Hepatocyte (in vitro differentiated cells): ENCODE results near the gene PTRH1. TPM values are rescaled to one million over a fixed set of nuclear protein-coding genes. Genes with fewer than 3 reads are reported as not detected.

Experiments
- DNase-seq: peaks from one replicate; pipeline ENCODE4 v3.0.0-alpha.2; 2016; ENCODE audit warnings: low spot score
- H2AFZ ChIP-seq: fragments of 200-600 bp; sonication (generic); 2 replicates; pipeline ENCODE4 v1.6.0; 2016; ENCODE audit warnings: antibody characterized with exemption, mild to moderate bottlenecking
- H3K27ac ChIP-seq: fragments of 200-600 bp; sonication (generic); 2 replicates; pipeline ENCODE4 v1.5.1; 2016; ENCODE audit warnings: mild to moderate bottlenecking
- H3K27me3 ChIP-seq: fragments of 200-600 bp; sonication (generic); 2 replicates; pipeline ENCODE4 v1.6.1; 2016
- H3K36me3 ChIP-seq: fragments of 200-600 bp; sonication (generic); replicated peaks from 2 replicates; pipeline ENCODE4 v1.5.1; 2016; ENCODE audit warnings: low read depth; ENCODE audit not compliant: insufficient read depth
- H3K4me1 ChIP-seq: fragments of 200-600 bp; sonication (generic); 2 replicates; pipeline ENCODE4 v1.5.1; 2016; ENCODE audit warnings: mild to moderate bottlenecking, moderate library complexity; ENCODE audit not compliant: insufficient read depth
- H3K4me2 ChIP-seq: fragments of 200-600 bp; sonication (generic); 2 replicates; pipeline ENCODE4 v1.6.0; 2016
- H3K4me3 ChIP-seq: fragments of 200-600 bp; sonication (generic); 2 replicates; pipeline ENCODE4 v1.5.1; 2016; ENCODE audit warnings: mild to moderate bottlenecking
- H3K79me2 ChIP-seq: fragments of 200-600 bp; sonication (generic); 2 replicates; pipeline ENCODE4 v1.6.0; 2017; ENCODE audit warnings: mild to moderate bottlenecking
- H3K9me2 ChIP-seq: fragments of 200-600 bp; sonication (generic); replicated peaks from 2 replicates; pipeline ENCODE4 v1.6.0; 2017; ENCODE audit warnings: mild to moderate bottlenecking; ENCODE audit not compliant: insufficient read depth
- H3K9me3 ChIP-seq: fragments of 200-600 bp; sonication (generic); 2 replicates; pipeline ENCODE4 v1.5.1; 2016; ENCODE audit warnings: low read depth, mild to moderate bottlenecking
- H4K20me1 ChIP-seq: fragments of 200-600 bp; sonication (generic); 2 replicates; pipeline ENCODE4 v1.6.0; 2016; ENCODE audit warnings: mild to moderate bottlenecking; ENCODE audit not compliant: insufficient read depth, poor library complexity, severe bottlenecking
- EZH2 ChIP-seq: fragments of 200-600 bp; sonication (generic); IDR thresholded peaks from 2 replicates; pipeline ENCODE4 v1.6.1; 2016; ENCODE audit warnings: antibody characterized with exemption, mild to moderate bottlenecking, borderline replicate concordance
- EZH2phosphoT487 ChIP-seq: fragments of 200-600 bp; sonication (generic); IDR thresholded peaks from one replicate; pipeline ENCODE4 v1.6.1; 2018; ENCODE audit warnings: antibody characterized with exemption, mild to moderate bottlenecking, low read depth, moderate library complexity; ENCODE audit not compliant: unreplicated experiment, severe bottlenecking
- WGBS: methylation state at CpG from one replicate; pipeline ENCODE4 v1.1.6; 2016; ENCODE audit warnings: low lambda C conversion rate; ENCODE audit errors: missing lambda C conversion rate; 5-methylcytosine and 5-hydroxymethylcytosine counted together
- polyA plus RNA-seq: library from polyadenylated mRNA; unstranded; fragments of >200 nt; fragmentation: Nextera tagmentation; extraction: Ambion mirVana; gene quantifications from 2 replicates; pipeline ENCODE4 v1.2.1, GENCODE V29; 2016
- total RNA-seq: library from RNA; depleted of rRNA; stranded (reverse); fragments of >200 nt; gene quantifications from 2 replicates; pipeline ENCODE4 v1.2.3, GENCODE V29; 2014
- TF ChIP-seq, protein P1 (sequence below): fragments of 200-600 bp; sonication (generic); IDR thresholded peaks from 2 replicates; pipeline ENCODE4 v1.5.1; 2016; ENCODE audit warnings: antibody characterized with exemption, mild to moderate bottlenecking; ENCODE audit not compliant: poor library complexity

The PTRH1 gene
- total and polyA plus RNA-seq, 2 experiments from 2014 or later: 13.5 to 25.9 TPM

DNA sequence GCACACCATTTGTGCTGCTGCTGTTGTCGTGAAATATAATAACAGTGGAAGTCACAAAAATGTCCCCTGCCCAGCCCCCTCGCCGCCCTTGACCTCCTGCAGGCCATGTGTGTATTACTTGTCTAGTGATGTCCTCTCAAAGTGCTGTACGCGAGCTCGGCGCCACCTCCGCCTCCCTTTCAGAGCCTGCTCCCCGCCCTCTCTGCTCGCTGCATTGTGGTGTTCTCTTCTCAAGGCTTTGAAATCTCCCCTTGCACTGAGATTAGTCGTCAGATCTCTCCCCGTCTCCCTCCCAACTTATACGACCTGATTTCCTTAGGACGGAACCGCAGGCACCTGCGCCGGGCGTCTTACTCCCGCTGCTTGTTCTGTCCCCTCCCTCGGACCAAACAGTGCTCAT is 23.4 kb downstream of the PTRH1 start:
- WGBS: 86% methylated on average over 20 of the region's 20 CpGs
- H3K36me3 ChIP-seq: no peaks in the 10 kb centered on the region

DNA sequence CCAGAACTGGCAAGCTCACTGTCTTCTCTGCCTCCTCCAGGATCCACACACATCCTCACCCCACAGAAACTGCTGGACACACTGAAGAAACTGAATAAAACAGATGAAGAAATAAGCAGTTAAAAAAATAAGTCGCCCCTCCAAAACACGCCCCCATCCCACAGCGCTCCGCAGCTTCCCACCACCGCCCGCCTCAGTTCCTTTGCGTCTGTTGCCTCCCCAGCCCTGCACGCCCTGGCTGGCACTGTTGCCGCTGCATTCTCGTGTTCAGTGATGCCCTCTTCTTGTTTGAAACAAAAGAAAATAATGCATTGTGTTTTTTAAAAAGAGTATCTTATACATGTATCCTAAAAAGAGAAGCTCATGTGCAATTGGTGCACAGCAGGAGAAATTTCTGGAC is 24.7 kb downstream of the PTRH1 start:
- Histone ChIP-seq H3K4me2 (no peak overlapping the region), H2AFZ (no peak overlapping the region), H3K4me3 (no peak overlapping the region), H3K27me3 (no peaks in the 10 kb centered on the region), H4K20me1 (no peaks in the 10 kb centered on the region), H3K27ac (no peak overlapping the region), H3K36me3 (no peaks in the 10 kb centered on the region), H3K9me3 (no peaks in the 10 kb centered on the region), H3K9me2 (no peaks in the 10 kb centered on the region), H3K79me2 (no peaks in the 10 kb centered on the region), H3K4me1 (no peaks in the 10 kb centered on the region)
- TF ChIP-seq EZH2 (no peak), EZH2phosphoT487 (no peak)
- TF ChIP-seq, protein P1, sequence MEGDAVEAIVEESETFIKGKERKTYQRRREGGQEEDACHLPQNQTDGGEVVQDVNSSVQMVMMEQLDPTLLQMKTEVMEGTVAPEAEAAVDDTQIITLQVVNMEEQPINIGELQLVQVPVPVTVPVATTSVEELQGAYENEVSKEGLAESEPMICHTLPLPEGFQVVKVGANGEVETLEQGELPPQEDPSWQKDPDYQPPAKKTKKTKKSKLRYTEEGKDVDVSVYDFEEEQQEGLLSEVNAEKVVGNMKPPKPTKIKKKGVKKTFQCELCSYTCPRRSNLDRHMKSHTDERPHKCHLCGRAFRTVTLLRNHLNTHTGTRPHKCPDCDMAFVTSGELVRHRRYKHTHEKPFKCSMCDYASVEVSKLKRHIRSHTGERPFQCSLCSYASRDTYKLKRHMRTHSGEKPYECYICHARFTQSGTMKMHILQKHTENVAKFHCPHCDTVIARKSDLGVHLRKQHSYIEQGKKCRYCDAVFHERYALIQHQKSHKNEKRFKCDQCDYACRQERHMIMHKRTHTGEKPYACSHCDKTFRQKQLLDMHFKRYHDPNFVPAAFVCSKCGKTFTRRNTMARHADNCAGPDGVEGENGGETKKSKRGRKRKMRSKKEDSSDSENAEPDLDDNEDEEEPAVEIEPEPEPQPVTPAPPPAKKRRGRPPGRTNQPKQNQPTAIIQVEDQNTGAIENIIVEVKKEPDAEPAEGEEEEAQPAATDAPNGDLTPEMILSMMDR: no peak
- WGBS: 98% methylated on average over 10 of the region's 10 CpGs
- DNase-seq: no peak

More for the DNA sequence above, 23.4 kb downstream of the PTRH1 start:
- Histone ChIP-seq H3K27ac (no peak overlapping the region), H3K9me3 (no peaks in the 10 kb centered on the region), H3K4me2 (no peak overlapping the region), H4K20me1 (no peaks in the 10 kb centered on the region), H3K4me3 (no peak overlapping the region), H3K9me2 (no peaks in the 10 kb centered on the region), H3K79me2 (no peaks in the 10 kb centered on the region), H3K27me3 (no peaks in the 10 kb centered on the region), H2AFZ (no peak overlapping the region), H3K4me1 (no peaks in the 10 kb centered on the region)
- DNase-seq: no peak
- TF ChIP-seq EZH2phosphoT487: no peak
- TF ChIP-seq, protein P1: no peak
- no peak for TF ChIP-seq EZH2

DNA sequence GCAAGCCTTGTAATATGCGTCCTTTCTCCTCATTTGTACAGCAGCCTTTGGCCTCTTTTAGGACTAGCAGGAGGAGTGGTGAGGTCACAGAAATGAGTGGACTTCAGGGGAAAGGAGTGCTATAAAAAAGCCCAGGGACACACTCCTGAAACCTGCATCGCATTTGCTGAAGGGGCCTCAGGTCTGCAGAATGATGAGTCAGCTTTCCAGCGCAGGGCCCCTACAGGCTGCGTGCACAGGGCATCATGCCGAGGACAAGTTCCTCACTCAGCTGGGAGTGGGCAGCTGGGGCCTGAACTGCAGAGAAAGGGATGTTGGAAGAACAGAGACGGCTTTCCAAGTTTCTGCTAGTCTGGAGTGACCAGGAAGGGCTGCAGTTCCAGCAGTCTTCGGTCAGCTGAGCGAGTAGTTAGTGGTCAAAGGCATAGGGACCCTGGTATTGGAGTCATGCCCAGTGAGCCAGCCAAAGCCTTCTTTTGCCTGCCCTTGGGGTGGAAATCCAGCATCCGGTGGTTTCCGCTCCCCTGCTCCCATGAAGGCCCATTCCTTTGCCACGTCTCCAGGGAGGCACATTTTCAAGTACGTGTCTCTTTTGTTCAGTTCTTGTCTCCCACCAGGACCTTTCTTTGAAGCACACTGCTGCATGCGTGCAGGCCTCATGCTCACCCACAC is 26.0 kb downstream of the PTRH1 start:
- no peaks in the 10 kb centered on the region for H3K36me3 ChIP-seq
- H3K4me2 ChIP-seq: no peak overlapping the region
- H3K27me3 ChIP-seq: no peaks in the 10 kb centered on the region
- H3K9me2 ChIP-seq: no peaks in the 10 kb centered on the region
- H3K27ac ChIP-seq: no peak overlapping the region
- no peaks in the 10 kb centered on the region for H3K79me2 ChIP-seq
- H3K9me3 ChIP-seq: no peaks in the 10 kb centered on the region
- TF ChIP-seq EZH2phosphoT487 (no peak), EZH2 (no peak)
- TF ChIP-seq, protein P1: no peak
- no peak for DNase-seq
- no peak overlapping the region for H2AFZ ChIP-seq
- no peaks in the 10 kb centered on the region for H4K20me1 ChIP-seq
- WGBS: 92% methylated on average over 13 of the region's 13 CpGs
- no peak overlapping the region for H3K4me3 ChIP-seq
- no peaks in the 10 kb centered on the region for H3K4me1 ChIP-seq
